B cell (primary cell): ENCODE results near the gene VAV2. TPM values are rescaled to one million over a fixed set of nuclear protein-coding genes. Genes with fewer than 3 reads are reported as not detected.

Source experiments
- ATAC-seq: fragments of 200-7000 bp; cut with Tn5 transposase; one replicate; pipeline ENCODE4 v1.10.0; 2021; ENCODE audit warnings: low read depth, mild to moderate bottlenecking, moderate number of reproducible peaks, moderate library complexity
- CTCF ChIA-PET: fragments of 350-600 bp; sonication (Branson Sonifier 250); formaldehyde crosslinking; loops from one replicate; lab custom pipeline; 2021; ENCODE audit warnings: antibody characterized with exemption, inconsistent platforms; lab: Charles Lee
- POLR2A ChIA-PET: fragments of 350-600 bp; sonication (Branson Sonifier 250); formaldehyde crosslinking; loops from one replicate; lab custom pipeline; 2021; ENCODE audit warnings: antibody characterized with exemption; lab: Charles Lee
- DNase-seq: peaks from one replicate; pipeline ENCODE4 v3.0.0; 2013
- H2AFZ ChIP-seq: 2 replicates; pipeline ENCODE4 v1.6.1; 2012; ENCODE audit warnings: mild to moderate bottlenecking, low read depth, low read length; ENCODE audit not compliant: insufficient read depth, poor library complexity, severe bottlenecking
- H3K27ac ChIP-seq, 2 donors: 1 replicate in 1 of 2; 2 replicates in 1 of 2; pipeline ENCODE4 v1.5.1; 2012 to 2013; ENCODE audit warnings: low read length in 2 of 2, mild to moderate bottlenecking in 2 of 2, moderate library complexity in 1 of 2
- H3K27me3 ChIP-seq, 4 experiments: fragments of 200-600 bp in 1 of 4; sonication (generic) in 1 of 4; replicated peaks in 1 of 4; 1 replicate in 2 of 4; 2 replicates in 2 of 4; pipeline versions ENCODE4 v1.6.1 to v1.7.0; 2013 to 2016; ENCODE audit warnings: low read length in 3 of 4, mild to moderate bottlenecking in 2 of 4, mixed read lengths in 1 of 4, moderate library complexity in 1 of 4; ENCODE audit not compliant: insufficient read depth in 4 of 4, control insufficient read depth in 3 of 4; ENCODE audit errors: control extremely low read depth in 1 of 4
- H3K36me3 ChIP-seq, 2 experiments: replicated peaks in 1 of 2; 1 replicate in 1 of 2; 2 replicates in 1 of 2; pipeline versions ENCODE4 v1.6.1 to v1.7.1; 2013; ENCODE audit warnings: low read length in 1 of 2; ENCODE audit not compliant: insufficient read depth in 2 of 2, control insufficient read depth in 1 of 2; ENCODE audit errors: control extremely low read depth in 1 of 2, extremely low read depth in 1 of 2
- H3K4me1 ChIP-seq, 2 donors: fragments of 200-600 bp in 1 of 2; sonication (generic) in 1 of 2; 1 replicate in 1 of 2; 2 replicates in 1 of 2; pipeline versions ENCODE4 v1.5.1 to v1.6.1; 2013 to 2017; ENCODE audit warnings: low read length in 2 of 2; ENCODE audit not compliant: control insufficient read depth in 2 of 2, insufficient read depth in 2 of 2
- H3K4me2 ChIP-seq: replicated peaks from 2 replicates; pipeline ENCODE3; 2012; ENCODE audit warnings: mild to moderate bottlenecking, low read depth, low read length; ENCODE audit not compliant: poor library complexity, severe bottlenecking
- H3K4me3 ChIP-seq, 5 experiments: fragments of 200-600 bp in 1 of 5; sonication (generic) in 1 of 5; 1 replicate in 3 of 5; 2 replicates in 2 of 5; pipeline versions ENCODE4 v1.5.1 to v1.7.0; 2011 to 2016; ENCODE audit warnings: low read length in 4 of 5, mild to moderate bottlenecking in 4 of 5, low read depth in 2 of 5, control low read depth in 1 of 5, moderate library complexity in 1 of 5; ENCODE audit not compliant: insufficient read depth in 1 of 5; ENCODE audit errors: control extremely low read depth in 1 of 5, extremely low read depth in 1 of 5
- H3K79me2 ChIP-seq: fragments of 200-600 bp; sonication (generic); one replicate; pipeline ENCODE4 v1.6.0; 2016; ENCODE audit warnings: low read length; ENCODE audit not compliant: control insufficient read depth, insufficient read depth
- H3K9ac ChIP-seq: fragments of 200-600 bp; sonication (generic); 2 replicates; pipeline ENCODE4 v1.6.1; 2017; ENCODE audit warnings: mild to moderate bottlenecking, low read length, moderate library complexity
- H3K9me3 ChIP-seq, 3 donors: one replicate each; pipeline versions ENCODE4 v1.6.1 to v1.7.1; 2013; ENCODE audit warnings: low read length in 2 of 3; ENCODE audit not compliant: control insufficient read depth in 2 of 3, insufficient read depth in 1 of 3; ENCODE audit errors: control extremely low read depth in 1 of 3
- H4K20me1 ChIP-seq: 2 replicates; pipeline ENCODE4 v1.6.0; 2012; ENCODE audit warnings: mild to moderate bottlenecking, low read length; ENCODE audit not compliant: insufficient read depth, control insufficient read depth, poor library complexity, severe bottlenecking
- H3K27ac Mint-ChIP-seq: one replicate; pipeline ENCODE4 v1.8.0; 2021; ENCODE audit warnings: mixed read lengths
- H3K27me3 Mint-ChIP-seq: one replicate; pipeline ENCODE4 v1.8.0; 2021; ENCODE audit warnings: mixed read lengths
- H3K4me1 Mint-ChIP-seq: one replicate; pipeline ENCODE4 v1.8.0; 2021; ENCODE audit warnings: mixed read lengths
- H3K4me3 Mint-ChIP-seq: one replicate; pipeline ENCODE4 v1.8.0; 2021; ENCODE audit warnings: mixed read lengths
- H3K9me3 Mint-ChIP-seq: one replicate; pipeline ENCODE4 v1.8.0; 2022; ENCODE audit warnings: mixed read lengths; ENCODE audit not compliant: insufficient read depth
- CTCF ChIP-seq: fragments of 200-600 bp; IDR thresholded peaks from one replicate; pipeline ENCODE4 v1.8.0; 2022; ENCODE audit warnings: antibody characterized with exemption, mild to moderate bottlenecking
- EZH2 ChIP-seq: IDR thresholded peaks from 2 replicates; pipeline ENCODE4 v1.6.1; 2012; ENCODE audit warnings: borderline replicate concordance, low read depth, mild to moderate bottlenecking, moderate library complexity, low read length; ENCODE audit not compliant: insufficient read depth, poor library complexity, severe bottlenecking
- WGBS: methylation state at CpG from one replicate; pipeline ENCODE4 v1.1.5; 2013; ENCODE audit warnings: missing lambda C conversion rate; ENCODE audit not compliant: insufficient coverage; 5-methylcytosine and 5-hydroxymethylcytosine counted together
- intact Hi-C: fragments of 100-400 bp; cut with micrococcal nuclease; formaldehyde crosslinking; loops from one replicate; pipeline ENCODE4 v1.10.0; 2022
- polyA plus RNA-seq: library from polyadenylated mRNA; depleted of rRNA; stranded (reverse); fragments of >200 nt; gene quantifications from 2 replicates; pipeline ENCODE4 v1.2.3, GENCODE V29; 2012
- total RNA-seq, 2 donors: library from RNA; stranded (reverse); fragments of 120-200 nt in 1 of 2; gene quantifications; 1 replicate in 1 of 2; 2 replicates in 1 of 2; pipeline versions ENCODE4 v1.2.3 to v1.2.4, GENCODE V29; 2013 to 2022

Gene VAV2
- total and polyA plus RNA-seq, 2 donors (not counting 1 experiment from before 2014, with no cell fraction given): 34.4 to 128 TPM

DNA sequence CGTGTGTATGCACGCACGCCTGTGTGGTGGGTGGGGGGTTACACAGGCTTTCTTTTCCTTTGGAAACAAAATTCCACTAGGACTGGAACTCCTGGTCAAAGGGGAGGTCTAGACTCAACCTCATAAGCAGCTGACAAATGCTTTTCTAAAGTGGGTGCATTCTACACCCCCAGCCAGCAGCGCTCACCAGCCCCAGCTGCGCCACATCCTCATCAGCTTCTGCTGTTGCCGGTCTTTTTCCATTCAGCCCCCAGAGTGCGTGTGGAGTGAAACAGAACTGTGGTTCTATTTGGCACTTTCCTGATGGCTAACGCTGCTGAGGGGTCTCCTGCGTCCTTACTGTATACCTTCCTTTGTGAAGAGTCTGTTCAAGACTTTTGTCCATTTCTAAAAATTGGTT, 176.3 kb downstream of the VAV2 start:
- Histone ChIP-seq H3K9me3 (no peaks in the 10 kb centered on the region), H3K4me1 (peaks cover 38 to 48% of the 10 kb centered on the region in 2 donors), H3K4me2 (no peak overlapping the region), H3K36me3 (peaks cover 0 to 43% of the 10 kb centered on the region in 2 experiments), H3K4me3 (no peak overlapping the region), H4K20me1 (peaks cover 35% of the 10 kb centered on the region), H3K27ac (peak overlapping the region in 1 of 2 donors; percentile 68), H3K27me3 (no peaks in the 10 kb centered on the region), H3K79me2 (peaks cover 90% of the 10 kb centered on the region), H3K9ac (no peak overlapping the region), H2AFZ (no peak overlapping the region)
- TF ChIP-seq EZH2: no peak
- no peak for TF ChIP-seq CTCF
- Mint-ChIP-seq H3K4me3 (no peak overlapping the region), H3K9me3 (no peaks in the 10 kb centered on the region), H3K27ac (no peak overlapping the region), H3K4me1 (peaks cover 49% of the 10 kb centered on the region), H3K27me3 (no peaks in the 10 kb centered on the region)
- POLR2A ChIA-PET: no interaction called here
- intact Hi-C loops: no loop called here
- CTCF ChIA-PET: interaction anchor here (0.6 to 1.4 kb wide), 3 partner anchors 24 to 178 kb away, joined by 3 read pairs; no protein-coding TSS in a partner anchor
- no peak for DNase-seq
- ATAC-seq: no peak
- WGBS: 100% methylated on average over 2 of the region's 9 CpGs

DNA sequence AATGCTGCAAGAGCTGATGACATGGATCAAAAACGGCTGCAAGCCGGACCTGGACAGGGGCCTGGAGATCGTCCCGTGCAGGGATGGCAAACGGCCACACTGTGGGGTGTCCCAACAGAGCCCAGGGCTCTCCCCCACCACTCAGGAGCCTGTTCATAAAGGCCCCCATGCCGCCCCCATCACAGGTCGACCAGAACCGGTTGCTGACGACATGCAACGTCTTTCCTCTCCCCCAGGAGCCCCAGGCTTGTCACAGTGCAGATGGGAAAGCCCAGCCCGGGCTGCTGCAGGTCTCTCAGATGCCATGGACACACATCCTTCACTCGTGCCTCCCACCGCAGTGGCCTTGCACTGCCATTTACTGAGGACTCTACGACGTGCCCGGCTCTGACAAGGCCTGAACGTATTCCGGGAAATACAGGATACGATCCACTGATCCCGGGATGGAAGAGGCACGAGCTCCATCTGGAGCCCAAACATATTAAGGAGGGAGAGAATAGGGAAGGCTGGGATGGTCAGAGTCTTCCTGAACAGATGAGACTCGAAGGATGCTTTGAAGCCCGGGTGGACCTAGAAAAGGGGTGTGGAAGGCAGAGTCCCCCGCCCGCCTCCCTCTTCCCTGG, 177.4 kb downstream of the VAV2 start:
- H3K27ac ChIP-seq: peak overlapping the region in 1 of 2 donors; percentile 68
- H3K79me2 ChIP-seq: peaks cover 92% of the 10 kb centered on the region
- no peak overlapping the region for H3K9ac ChIP-seq
- Mint-ChIP-seq H3K4me1 (peaks cover 43% of the 10 kb centered on the region), H3K4me3 (no peak overlapping the region), H3K27ac (peak overlapping the region; percentile 67), H3K9me3 (no peaks in the 10 kb centered on the region), H3K27me3 (no peaks in the 10 kb centered on the region)
- no peaks in the 10 kb centered on the region for H3K9me3 ChIP-seq
- H2AFZ ChIP-seq: no peak overlapping the region
- POLR2A ChIA-PET: interaction anchor here (0.7 kb wide), 1 partner anchor 8 kb away, joined by 3 read pairs; no protein-coding TSS in a partner anchor
- H3K4me3 ChIP-seq: no peak overlapping the region
- peaks cover 0 to 44% of the 10 kb centered on the region in 2 experiments for H3K36me3 ChIP-seq
- no peak for ATAC-seq
- CTCF ChIA-PET: interaction anchor here (1.2 to 1.6 kb wide), 3 partner anchors 25 to 180 kb away, joined by 3 read pairs; no protein-coding TSS in a partner anchor
- H3K4me1 ChIP-seq: peaks cover 35 to 44% of the 10 kb centered on the region in 2 donors
- peak overlapping the region; percentile 42 for H3K4me2 ChIP-seq
- no peaks in the 10 kb centered on the region for H3K27me3 ChIP-seq
- WGBS: 92% methylated on average over 22 of the region's 25 CpGs
- TF ChIP-seq CTCF (no peak), EZH2 (no peak)
- intact Hi-C loops: no loop called here
- no peak for DNase-seq
- peaks cover 46% of the 10 kb centered on the region for H4K20me1 ChIP-seq
